ENCODE measurements around the gene IGFBP6.

DNA sequence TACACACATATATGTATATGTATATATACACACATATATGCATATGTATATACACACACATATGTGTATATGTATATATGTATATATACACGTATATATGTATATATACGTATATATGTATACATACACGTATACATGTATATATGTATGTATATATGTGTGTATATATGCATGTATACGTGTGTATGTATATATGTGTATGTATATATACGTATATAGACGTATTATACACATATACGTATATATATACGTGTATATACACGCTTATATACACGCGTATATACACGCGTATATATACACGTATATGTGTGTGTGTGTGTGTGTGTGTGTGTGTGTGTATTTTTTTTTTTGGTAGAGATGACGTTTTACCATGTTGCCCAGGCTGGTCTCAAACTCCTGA lies 50.2 kb downstream of the IGFBP6 start:
- TF ChIP-seq, protein P1, sequence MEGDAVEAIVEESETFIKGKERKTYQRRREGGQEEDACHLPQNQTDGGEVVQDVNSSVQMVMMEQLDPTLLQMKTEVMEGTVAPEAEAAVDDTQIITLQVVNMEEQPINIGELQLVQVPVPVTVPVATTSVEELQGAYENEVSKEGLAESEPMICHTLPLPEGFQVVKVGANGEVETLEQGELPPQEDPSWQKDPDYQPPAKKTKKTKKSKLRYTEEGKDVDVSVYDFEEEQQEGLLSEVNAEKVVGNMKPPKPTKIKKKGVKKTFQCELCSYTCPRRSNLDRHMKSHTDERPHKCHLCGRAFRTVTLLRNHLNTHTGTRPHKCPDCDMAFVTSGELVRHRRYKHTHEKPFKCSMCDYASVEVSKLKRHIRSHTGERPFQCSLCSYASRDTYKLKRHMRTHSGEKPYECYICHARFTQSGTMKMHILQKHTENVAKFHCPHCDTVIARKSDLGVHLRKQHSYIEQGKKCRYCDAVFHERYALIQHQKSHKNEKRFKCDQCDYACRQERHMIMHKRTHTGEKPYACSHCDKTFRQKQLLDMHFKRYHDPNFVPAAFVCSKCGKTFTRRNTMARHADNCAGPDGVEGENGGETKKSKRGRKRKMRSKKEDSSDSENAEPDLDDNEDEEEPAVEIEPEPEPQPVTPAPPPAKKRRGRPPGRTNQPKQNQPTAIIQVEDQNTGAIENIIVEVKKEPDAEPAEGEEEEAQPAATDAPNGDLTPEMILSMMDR (IDR thresholded peaks at IDR 0.05): no peak
- TF ChIP-seq ZNF423 (CRISPR knock-in tag; IDR thresholded peaks at IDR 0.05) (no peak), USF1 (CRISPR knock-in tag; IDR thresholded peaks at IDR 0.05) (no peak), EMX1 (CRISPR knock-in tag; IDR thresholded peaks at IDR 0.05) (no peak), MLX (CRISPR knock-in tag; IDR thresholded peaks at IDR 0.05) (no peak), MAX (CRISPR knock-in tag; IDR thresholded peaks at IDR 0.05) (no peak), NFE2L1 (CRISPR knock-in tag; IDR thresholded peaks at IDR 0.05) (no peak), CBFB (CRISPR knock-in tag; IDR thresholded peaks at IDR 0.05; ENCODE audit: low read depth) (no peak), GABPB1 (CRISPR knock-in tag; IDR thresholded peaks at IDR 0.05) (no peak), CREM (CRISPR knock-in tag; IDR thresholded peaks at IDR 0.05) (no peak), SMAD3 (CRISPR knock-in tag; IDR thresholded peaks at IDR 0.05; ENCODE audit: borderline replicate concordance) (no peak)
- TF ChIP-seq, protein P2, sequence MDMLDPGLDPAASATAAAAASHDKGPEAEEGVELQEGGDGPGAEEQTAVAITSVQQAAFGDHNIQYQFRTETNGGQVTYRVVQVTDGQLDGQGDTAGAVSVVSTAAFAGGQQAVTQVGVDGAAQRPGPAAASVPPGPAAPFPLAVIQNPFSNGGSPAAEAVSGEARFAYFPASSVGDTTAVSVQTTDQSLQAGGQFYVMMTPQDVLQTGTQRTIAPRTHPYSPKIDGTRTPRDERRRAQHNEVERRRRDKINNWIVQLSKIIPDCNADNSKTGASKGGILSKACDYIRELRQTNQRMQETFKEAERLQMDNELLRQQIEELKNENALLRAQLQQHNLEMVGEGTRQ (CRISPR knock-in tag; IDR thresholded peaks at IDR 0.05): no peak
- TF ChIP-seq, protein P3, sequence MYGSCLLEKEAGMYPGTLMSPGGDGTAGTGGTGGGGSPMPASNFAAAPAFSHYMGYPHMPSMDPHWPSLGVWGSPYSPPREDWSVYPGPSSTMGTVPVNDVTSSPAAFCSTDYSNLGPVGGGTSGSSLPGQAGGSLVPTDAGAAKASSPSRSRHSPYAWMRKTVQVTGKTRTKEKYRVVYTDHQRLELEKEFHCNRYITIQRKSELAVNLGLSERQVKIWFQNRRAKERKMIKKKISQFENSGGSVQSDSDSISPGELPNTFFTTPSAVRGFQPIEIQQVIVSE (CRISPR knock-in tag; IDR thresholded peaks at IDR 0.05; ENCODE audit: borderline replicate concordance): no peak

All from WTC11 (cell line).